Adrenal gland (tissue), 5 donors: ENCODE measurements around the gene HTRA3.

Source experiments
- CTCF ChIP-seq, 6 experiments: fragments of 450-650 bp in 4 of 6; fragments of 200-600 bp in 2 of 6; sonication (generic) in 1 of 6; IDR thresholded peaks; 1 replicate in 5 of 6; 2 replicates in 1 of 6; pipeline versions ENCODE4 v1.5.1 to v1.8.0; 2016 to 2021; ENCODE audit warnings: antibody characterized with exemption in 6 of 6, mild to moderate bottlenecking in 2 of 6, moderate library complexity in 1 of 6
- POLR2A ChIP-seq, 2 donors: fragments of 450-650 bp; IDR thresholded peaks; one replicate each; pipeline ENCODE4 v1.6.1; 2017; ENCODE audit warnings: antibody characterized with exemption in 2 of 2, mild to moderate bottlenecking in 2 of 2, moderate library complexity in 1 of 2
- donor health status: DM: no; HTN: no; CAD: no.

DNA sequence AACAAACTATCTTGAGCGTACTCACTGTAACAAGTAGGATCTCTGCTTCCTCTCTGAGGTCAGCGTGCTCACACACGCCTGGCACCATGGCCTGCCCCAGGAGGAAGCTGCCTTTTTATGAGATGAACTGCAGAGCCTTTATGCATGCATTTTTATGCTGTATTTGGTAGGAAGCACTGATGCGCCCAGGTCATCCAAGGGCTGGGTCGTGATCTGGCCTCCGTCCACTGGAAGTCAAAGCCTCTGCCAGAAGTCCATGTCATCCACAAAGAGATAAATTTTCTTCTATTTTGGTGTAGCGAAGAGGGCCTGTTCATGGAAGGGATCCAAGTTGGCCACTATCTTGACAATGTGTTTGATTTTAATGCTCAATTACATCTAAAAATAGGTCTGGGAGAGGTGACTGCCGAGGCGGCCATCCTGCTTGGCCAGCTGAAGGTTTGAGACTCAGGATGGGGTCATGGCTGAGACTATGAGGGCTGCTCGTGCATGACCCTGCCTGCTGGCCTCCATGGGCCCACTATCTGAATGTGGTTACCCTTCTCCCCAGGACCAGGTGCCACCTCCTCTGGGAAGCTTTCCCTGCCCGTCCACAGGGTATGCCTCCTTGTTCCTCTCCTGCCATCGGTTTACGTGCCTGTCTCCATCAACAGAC, 50.3 kb downstream of the HTRA3 start:
- no peak for TF ChIP-seq CTCF (IDR thresholded peaks at IDR 0.05)
- TF ChIP-seq POLR2A (IDR thresholded peaks at IDR 0.05), result no peak
